Skeletal muscle cell (primary cell): ENCODE data around the gene ARHGEF39.

Source experiments
- DNase-seq: peaks from one replicate; pipeline ENCODE4 v3.0.0-alpha.2; 2010; ENCODE audit warnings: low read depth
- H3K4me3 ChIP-seq: 2 replicates; pipeline ENCODE4 v1.5.1; 2011; ENCODE audit warnings: low read depth, mild to moderate bottlenecking, control low read depth, low read length, moderate library complexity

The ARHGEF39 gene

GRCh38 chr9:35695943-35696401 lies 31.0 kb upstream of the ARHGEF39 start:
- no peak for DNase-seq
- no peak overlapping the region for H3K4me3 ChIP-seq

DNA sequence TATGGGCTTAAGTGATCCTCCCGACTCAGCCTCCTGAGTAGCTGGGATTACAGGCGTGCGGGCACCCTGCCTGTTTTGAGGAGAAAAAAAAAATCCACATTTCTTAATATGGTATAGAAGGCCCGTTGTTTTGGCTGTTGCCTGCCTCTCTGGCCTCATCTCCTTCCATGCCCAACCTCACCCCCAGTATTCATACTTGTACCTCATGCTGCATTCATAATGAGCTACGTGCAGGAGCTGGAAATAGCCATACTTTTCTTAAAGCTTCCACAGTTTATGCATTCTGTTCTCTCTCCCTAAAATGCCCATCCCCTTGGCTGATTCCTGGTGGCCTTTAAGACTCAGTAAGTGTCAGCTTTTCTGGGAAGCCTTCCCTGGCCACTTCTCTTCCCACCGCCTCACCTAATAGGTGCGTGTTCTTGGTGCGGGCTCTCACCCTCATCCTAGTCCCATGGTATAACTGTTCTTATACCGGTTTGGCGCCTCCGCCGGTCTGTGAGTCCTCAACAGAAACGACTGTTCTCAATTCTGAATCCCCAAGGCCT lies 26.8 kb upstream of the ARHGEF39 start:
- no peak for DNase-seq
- H3K4me3 ChIP-seq = no peak overlapping the region

- peak overlapping the region; percentile 99 for H3K4me3 ChIP-seq
- no peak for DNase-seq
These were observed 26.3 kb upstream of the ARHGEF39 start for GRCh38 chr9:35691334-35691650.

DNA sequence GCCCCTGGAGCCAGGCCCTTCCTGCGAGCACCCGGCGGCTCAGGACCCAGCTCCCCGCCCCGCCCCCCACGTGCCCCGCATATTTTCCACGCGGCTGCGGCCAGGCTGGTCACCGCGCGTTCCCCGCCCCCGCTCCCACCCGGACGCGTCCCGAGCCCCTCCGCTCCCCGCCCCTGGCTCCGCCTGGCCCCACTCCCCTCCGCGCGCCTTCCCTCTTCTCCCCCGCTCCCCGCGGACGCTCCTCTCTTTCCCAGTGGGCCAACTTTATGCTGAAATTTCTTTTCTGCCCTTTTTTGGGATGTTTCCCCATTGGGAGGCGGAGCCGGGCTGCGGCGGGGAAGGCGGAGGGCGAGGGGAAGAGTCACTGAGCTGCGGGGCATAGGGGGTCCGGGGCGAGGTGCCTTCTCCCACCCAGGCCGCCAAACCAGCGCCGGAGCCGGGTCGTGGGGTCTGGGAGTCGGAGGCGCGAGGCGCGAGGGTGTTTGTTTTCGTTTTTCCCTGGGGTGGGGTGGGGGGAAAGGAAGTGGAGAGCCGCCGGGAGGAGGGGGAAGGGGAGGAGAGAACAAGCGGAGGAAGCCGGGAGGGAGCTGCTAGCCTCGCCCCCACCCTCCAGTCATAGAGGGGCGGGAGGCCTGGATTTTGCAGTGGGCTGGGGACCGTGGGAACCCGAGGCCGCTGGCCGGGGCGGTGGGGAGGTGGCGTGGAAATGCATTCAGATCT lies 25.8 kb upstream of the ARHGEF39 start:
- peak overlapping the region; percentile 99 for H3K4me3 ChIP-seq
- DNase-seq = peak; percentile 53

GRCh38 chr9:35690294-35690613 lies 25.3 kb upstream of the ARHGEF39 start:
- peak overlapping the region; percentile 99 for H3K4me3 ChIP-seq
- DNase-seq = peak; percentile 29

DNA sequence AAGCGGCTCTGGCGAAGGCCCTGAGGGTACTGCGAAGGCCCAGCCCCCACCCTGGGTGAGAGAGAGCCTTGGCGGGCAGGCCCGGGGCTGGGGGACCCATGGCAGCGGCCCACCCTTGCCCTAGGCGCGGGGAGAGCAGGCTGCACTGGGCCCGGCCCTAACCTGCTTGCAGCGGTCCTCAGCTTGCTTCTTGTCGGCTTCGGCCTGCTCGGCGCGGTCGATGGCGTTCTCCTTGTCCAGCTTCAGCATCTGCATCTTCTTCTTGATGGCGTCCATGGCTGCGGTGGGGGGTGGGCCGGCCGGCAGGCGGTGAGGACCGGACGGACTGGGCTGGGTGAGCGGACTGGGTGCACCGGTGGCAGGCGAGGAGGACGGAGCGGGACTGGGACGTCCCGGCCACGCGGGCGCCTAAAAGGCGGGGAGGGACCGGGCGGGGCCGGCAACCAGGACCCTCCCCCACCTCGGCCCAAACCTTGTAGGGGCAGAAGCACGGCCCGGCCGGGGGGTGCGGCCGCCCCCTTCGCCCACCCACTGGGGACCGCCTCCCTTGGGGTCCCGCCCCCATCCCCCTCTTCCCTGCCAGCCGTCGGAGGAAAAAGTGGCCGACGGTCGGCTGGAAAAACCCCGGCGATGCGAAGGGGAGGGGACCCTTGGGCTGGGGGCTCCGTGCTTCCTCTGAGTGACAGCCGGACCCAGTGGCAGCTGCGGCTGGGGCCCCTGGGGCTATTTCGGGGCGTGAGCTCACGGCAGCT lies 24.7 kb upstream of the ARHGEF39 start, which contains the start of gene TPM2:
Gene TPM2 (minus strand): TSS at position 384 of the 752 bp plus-strand sequence. CDS start 108 bp downstream, at position 276.
- peak within 1 kb of the TSS; percentile 99 for H3K4me3 ChIP-seq
- peak; percentile 73 for DNase-seq

GRCh38 chr9:35688558-35689541 lies 23.9 kb upstream of the ARHGEF39 start:
- peak; percentile 71 for DNase-seq
- H3K4me3 ChIP-seq = peak overlapping the region; percentile 99

DNA sequence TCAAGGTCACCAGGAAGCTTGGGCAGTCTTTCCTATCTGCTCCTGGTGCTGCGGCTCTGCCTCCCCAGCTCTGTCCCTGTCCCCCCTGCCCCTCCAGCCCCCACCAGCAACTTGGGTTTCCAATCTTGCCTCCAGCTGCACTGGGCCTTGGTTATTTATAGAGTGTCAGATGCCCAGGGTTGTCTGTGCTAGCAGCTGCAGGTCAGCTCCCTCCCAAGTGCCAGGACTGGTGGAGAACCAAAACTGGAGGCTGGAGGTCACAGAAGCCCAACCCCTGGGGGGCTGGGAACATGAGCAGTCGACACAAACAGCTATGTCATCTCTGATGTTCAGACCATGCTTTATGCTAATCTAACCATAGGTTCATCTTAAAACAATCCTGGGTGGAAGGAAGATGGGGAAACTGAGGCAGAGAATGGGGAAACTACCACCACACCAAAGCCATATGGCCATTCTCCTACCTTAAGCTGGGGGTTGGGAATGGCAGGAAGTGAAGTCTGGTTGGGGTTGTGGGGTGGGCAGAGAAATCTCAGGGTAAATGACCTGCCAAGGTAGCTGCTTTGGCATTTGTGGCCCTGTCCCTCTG lies 23.1 kb upstream of the ARHGEF39 start:
- DNase-seq = no peak
- peak overlapping the region; percentile 99 for H3K4me3 ChIP-seq

DNA sequence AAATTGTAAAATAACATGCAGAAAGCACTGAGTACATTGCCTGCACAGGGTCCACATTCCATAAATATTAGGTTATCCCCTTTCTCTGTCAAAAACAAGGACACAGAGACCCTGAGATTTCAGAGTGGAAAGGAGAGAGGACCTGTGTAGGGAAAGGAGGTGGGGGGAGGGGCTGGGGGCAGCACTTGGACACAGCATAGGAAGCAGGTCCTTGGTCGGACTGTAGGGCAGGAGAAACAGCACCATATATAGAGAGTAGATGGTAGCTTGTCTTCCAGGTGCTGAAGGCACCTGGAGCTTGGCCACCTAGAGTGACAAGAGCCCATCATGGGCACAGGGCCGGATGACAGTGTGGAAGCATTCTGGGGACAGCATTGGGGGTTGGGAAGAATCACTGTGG lies 22.3 kb upstream of the ARHGEF39 start:
- no peak for DNase-seq
- peak overlapping the region; percentile 99 for H3K4me3 ChIP-seq

GRCh38 chr9:35686222-35687203 lies 21.5 kb upstream of the ARHGEF39 start:
- peak; percentile 73 for DNase-seq
- H3K4me3 ChIP-seq = peak overlapping the region; percentile 99

DNA sequence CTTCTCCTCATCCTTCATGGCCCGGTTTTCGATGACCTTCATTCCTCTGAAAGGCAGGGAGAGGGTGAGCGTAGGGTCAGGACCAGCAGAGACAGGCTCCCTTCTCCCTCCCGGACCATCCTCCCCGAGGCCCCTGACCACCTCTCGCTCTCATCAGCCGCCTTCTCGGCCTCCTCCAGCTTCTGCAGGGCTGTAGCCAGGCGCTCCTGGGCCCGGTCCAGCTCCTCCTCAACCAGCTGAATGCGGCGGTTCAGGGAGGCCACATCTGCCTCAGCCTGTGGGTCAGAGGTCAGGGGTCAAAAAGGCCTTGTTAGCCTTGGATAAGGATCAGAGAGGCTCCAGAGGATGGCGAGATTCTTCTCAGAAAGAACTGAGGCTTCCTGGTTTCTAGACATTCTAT lies 20.5 kb upstream of the ARHGEF39 start:
- no peak for DNase-seq
- no peak overlapping the region for H3K4me3 ChIP-seq

GRCh38 chr9:35684921-35685320 lies 19.9 kb upstream of the ARHGEF39 start:
- H3K4me3 ChIP-seq = no peak overlapping the region
- DNase-seq = no peak

DNA sequence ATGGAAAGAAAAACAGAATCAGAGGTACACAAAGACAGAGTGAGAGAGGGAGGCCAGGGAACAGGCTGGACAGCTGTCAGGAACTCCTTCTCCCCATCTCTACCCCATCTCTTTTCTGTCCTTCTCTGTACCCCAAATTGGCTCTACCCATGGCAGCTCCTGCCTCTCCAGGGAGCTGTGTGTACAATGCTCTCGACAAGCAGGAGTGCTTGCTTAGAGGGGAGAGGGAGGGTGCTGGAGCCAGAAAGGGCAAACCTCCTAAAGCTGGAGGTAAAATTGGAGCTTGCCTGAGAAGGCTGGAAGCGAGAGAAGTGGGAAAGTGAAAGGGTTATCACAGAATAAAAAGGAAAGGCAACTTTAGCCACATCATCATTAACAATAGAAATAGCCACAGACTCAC lies 18.3 kb upstream of the ARHGEF39 start:
- no peak for DNase-seq
- H3K4me3 ChIP-seq = no peak overlapping the region

DNA sequence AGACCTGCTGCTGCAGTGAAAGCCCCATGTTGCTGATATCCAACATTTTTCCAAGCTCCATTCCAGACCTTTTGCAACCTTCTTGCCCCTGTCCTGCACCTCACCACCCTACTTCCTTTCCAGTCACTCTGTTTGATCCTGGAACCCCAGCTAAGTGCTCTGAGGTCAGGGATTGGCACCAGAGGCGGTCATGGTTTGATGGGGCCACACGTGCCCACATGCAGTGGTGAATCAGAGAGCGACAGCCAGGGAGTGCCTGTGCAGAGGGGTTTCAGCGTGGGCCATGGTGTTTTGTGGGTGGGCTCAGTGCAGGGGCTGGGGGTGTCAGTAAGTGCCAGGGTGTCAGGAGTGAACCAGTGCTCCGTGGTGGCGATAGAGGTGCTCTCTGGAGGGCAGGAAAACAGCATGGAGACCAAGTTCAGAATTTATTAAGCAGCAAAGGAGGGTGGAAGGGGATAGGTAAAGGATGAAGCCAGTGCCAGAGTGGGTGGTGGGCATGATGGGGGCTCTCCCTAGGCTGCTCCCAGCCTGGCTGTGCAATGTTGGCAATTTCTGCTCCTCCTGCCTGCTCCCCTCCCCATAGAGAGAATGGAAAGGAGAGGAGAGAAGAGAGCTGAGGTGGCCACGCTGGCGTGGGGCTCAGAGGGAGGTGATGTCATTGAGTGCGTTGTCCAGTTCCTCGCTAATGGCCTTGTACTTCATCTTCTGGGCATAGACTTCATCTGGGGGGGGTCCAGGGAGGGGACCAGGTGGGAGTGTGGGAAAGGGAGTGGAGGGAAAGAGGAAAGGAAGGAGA lies 17.7 kb upstream of the ARHGEF39 start:
- no peak overlapping the region for H3K4me3 ChIP-seq
- no peak for DNase-seq

GRCh38 chr9:35682051-35682450 lies 17.1 kb upstream of the ARHGEF39 start:
- no peak for DNase-seq
- H3K4me3 ChIP-seq = no peak overlapping the region

DNA sequence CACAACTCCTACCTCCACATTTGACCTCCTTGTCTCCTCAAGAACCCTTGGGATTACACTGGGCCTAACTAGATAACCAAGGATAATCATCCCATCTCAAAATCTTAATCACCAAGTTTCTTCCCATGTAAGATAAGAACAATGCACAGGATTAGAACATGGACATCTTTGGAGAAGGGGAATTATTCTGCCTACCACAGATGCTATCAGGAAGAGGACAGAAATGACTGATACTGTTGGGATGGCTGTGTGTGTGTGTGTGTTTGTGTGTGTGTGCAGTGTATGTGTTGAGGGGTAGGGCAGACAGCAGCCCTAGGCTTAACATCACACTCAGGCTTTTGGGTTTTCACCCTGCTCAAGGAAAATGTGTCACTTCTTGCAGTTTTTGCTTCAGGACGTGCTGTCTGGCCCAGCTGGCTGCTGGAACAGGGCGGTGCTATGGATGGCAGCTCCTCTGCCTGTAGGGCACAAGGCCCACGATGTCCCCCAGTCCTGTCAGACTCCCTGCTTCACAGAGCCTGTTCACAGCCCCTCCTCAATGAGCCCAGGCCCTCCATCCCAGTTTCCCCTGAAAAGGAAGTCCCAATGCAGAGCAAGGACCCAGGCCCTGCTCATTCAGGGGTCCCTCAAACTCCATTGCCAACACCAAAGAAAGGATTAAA lies 16.5 kb upstream of the ARHGEF39 start:
- no peak overlapping the region for H3K4me3 ChIP-seq
- DNase-seq = no peak
